GM18511 (cell line): ENCODE results near the gene ABCA7.

Source experiments
- ATAC-seq: cut with Tn5 transposase; IDR thresholded peaks from one replicate; pipeline ENCODE4 v1.9.1; 2021; ENCODE audit warnings: mild to moderate bottlenecking, moderate library complexity; ENCODE audit not compliant: unreplicated experiment

ABCA7 gene

DNA sequence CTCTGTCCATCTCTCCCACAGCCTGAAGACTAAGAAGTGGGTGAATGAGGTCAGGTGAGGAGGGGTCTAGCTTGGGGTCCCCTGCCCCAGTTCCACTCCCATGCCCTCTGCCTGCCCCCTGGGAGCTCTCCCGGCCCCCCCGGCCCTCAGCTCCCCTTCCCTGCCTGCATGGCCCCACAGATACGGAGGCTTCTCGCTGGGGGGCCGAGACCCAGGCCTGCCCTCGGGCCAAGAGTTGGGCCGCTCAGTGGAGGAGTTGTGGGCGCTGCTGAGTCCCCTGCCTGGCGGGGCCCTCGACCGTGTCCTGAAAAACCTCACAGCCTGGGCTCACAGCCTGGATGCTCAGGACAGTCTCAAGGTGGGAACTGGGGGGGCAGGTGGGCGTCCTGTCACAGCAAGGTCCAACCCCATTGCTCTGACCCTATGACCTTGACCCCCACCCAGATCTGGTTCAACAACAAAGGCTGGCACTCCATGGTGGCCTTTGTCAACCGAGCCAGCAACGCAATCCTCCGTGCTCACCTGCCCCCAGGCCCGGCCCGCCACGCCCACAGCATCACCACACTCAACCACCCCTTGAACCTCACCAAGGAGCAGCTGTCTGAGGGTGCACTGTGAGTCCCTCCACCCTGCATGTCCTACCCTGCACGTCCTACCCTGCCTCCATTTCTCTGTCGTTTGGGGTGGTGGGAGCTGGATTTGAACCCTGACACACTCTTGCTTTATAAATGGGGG lies 16.1 kb downstream of the ABCA7 start:
- no peak for ATAC-seq

DNA sequence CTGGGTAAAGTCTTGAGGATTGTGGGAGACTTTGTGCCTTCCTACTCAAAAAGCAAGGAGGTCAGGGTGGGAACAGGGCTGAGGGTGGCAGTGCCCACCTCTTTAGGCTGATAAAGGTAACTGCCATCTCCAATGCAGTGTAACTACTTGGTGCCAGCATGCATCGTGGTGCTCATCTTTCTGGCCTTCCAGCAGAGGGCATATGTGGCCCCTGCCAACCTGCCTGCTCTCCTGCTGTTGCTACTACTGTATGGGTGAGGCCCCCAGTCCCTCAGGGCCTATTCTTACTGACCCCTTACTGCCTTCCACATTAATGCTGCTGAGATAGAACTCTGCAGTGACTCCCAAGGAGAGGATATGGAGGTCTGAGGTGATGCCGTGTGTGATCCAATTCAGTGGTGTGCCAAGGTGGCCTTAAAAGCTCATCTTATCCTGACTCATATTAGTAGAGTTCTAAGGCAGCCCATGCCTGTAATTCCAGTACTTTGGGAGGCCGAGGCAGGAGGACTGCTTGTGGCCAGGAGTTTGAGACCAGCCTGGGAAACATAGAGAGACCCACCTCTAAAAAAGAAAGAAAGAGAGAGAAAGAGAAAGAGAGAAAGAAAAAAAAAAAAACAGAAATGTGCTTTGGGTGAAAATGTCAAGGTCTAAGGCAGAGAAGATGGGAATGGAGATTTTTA lies 17.4 kb downstream of the ABCA7 start:
- no peak for ATAC-seq

DNA sequence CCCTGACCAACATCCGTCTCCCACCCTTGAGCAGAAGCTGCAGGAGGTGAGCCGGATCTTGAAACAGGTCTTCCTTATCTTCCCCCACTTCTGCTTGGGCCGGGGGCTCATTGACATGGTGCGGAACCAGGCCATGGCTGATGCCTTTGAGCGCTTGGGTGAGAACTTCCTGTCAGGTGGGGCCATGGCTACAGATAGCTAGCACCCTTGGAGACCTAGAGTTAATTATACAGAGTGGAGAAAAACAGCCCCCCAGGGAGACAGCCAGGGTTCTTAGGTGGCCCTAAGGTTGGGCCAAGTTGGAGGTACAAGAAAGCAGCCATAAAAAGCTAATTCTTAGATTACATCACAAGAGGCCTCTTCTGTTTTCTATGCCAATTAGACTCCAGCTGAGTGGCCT lies 18.2 kb downstream of the ABCA7 start:
- ATAC-seq = no peak

DNA sequence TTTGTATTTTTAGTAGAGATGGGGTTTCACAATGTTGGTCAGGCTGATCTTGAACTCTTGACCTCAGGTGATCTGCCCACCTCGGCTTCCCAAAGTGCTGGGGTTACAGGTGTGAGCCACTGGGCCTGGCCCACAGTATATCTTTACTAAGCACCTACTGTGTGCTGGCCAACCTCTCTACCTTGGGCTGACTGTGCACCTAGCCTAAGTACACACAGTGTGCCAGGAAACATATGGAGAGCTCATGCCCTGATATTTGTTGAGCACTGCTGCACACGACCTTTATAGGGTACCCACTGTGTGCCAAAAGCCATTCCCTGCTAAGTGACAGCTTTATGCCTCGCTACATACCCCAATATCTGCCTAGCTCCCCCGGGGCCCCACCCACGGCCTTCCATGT lies 20.8 kb downstream of the ABCA7 start:
- no peak for ATAC-seq

DNA sequence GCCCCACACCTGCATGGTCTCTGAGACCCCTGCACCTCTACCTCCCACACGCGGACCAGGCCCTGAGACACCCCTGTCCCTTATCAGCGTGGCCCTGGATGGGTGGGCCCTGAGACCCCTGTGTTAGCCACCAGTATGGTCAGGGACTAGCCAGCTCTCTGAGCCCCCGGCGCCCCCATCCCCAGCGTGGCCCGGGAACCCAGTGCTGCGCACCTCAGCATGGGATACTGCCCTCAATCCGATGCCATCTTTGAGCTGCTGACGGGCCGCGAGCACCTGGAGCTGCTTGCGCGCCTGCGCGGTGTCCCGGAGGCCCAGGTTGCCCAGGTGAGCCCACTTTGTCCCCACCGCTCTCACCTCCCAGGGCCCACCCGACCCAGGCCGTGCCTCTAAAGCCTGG lies 22.1 kb downstream of the ABCA7 start:
- no peak for ATAC-seq

DNA sequence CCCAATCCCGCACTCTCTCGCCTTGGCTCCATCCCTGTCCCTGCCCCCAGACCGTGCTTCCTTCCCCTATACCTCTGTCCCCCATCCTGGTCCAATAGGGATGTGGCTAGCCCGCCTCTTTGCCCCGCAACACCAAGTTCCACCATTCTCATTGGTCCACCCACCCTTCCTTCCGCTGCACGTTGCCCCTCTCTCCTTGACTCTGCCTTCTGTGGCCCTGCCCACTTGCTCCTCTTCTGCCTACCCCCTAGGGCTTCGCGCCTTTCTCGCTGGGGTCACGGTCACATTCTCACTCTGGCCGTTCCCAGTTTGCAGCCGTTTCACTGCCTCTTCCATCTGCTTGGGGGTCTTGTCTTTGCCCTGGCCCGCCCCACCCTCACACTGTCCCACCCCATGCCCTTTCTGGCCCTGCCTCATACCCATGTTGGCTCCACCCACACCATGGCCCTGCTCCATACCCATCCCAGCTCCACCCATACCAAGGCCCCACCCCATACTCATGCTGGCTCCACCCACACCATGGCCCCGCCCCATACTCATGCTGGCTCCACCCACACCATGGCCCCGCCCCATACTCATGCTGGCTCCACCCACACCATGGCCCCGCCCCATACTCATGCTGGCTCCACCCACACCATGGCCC lies 22.6 kb downstream of the ABCA7 start:
- ATAC-seq = no peak

DNA sequence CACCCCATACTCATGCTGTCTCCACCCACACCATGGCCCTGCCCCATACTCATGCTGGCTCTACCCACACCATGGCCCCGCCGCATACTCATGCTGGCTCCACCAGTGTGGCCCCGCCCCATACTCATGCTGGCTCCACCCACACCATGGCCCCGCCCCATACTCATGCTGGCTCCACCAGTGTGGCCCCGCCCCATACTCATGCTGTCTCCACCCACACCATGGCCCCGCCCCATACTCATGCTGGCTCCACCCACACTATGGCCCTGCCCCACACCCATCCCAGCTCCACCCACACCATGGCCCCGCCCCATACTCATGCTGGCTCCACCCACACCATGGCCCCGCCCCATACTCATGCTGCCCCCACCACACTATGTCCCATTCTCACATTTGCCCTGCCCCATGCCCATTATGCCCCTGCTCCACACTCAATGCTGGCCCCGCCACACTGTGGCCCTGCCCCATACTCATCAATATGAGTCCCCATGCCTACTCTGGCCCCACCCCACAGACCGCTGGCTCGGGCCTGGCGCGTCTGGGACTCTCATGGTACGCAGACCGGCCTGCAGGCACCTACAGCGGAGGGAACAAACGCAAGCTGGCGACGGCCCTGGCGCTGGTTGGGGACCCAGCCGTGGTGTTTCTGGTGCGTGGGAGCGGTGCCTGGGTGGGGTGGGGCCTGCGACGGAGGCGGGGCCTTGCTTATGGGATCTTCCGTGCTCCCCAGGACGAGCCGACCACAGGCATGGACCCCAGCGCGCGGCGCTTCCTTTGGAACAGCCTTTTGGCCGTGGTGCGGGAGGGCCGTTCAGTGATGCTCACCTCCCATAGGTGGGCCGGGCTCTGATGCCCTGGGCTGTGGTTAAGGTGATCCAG lies 23.4 kb downstream of the ABCA7 start:
- ATAC-seq = no peak

DNA sequence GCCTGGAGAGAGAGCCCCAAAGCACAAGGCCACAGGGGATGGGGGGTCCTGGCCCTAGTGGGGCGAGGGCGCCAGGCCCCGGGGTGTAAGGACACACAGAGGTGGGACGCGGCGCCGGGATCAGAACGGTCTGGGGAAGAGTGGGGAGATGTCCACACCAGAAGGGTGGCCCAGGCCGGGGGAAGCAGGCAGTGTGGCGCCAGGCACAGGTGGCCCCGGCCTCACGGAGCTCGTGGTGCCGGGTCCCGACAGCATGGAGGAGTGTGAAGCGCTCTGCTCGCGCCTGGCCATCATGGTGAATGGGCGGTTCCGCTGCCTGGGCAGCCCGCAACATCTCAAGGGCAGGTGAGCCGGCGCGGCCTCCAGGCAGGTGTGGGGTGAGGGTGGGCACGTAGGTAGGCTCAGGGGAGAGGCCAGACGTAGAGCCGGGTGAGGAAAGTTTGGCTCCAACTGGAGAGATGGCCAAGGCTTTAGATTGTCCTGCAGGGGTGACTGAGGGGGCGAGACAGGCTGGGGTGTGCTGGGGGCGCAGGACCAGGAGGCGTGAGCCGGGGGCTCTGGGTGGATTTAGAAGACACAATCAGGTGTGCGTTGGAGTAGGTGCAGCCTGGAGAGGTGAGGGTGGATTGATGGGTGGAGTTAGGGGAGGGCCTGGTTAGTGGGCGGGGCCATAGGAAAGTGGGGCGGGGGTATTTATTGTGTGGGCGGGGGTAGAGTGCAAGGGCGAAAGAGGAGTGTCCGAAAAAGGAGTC lies 24.2 kb downstream of the ABCA7 start:
- no peak for ATAC-seq

DNA sequence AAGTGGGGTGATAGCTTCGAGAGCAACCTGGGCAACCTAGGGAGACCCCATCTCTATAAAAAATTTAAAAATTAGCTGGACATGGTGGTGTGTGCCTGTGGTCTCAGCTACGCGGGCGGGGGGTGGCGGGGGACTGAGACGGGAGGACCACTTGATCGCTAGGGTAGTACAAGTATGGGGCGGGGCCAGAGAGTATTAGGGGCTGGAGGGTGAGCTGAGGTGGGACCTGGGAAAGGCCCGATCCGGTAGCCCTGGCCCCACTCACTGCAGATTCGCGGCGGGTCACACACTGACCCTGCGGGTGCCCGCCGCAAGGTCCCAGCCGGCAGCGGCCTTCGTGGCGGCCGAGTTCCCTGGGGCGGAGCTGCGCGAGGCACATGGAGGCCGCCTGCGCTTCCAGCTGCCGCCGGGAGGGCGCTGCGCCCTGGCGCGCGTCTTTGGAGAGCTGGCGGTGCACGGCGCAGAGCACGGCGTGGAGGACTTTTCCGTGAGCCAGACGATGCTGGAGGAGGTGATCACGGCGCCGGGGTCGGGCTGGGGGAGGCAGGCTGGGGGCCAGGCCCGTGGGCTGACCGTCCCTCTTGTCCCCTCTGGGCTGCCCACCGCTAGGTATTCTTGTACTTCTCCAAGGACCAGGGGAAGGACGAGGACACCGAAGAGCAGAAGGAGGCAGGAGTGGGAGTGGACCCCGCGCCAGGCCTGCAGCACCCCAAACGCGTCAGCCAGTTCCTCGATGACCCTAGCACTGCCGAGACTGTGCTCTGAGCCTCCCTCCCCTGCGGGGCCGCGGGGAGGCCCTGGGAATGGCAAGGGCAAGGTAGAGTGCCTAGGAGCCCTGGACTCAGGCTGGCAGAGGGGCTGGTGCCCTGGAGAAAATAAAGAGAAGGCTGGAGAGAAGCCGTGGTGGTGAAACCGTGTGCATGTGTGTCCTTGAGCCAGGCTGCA lies 25.0 kb downstream of the ABCA7 start:
- no peak for ATAC-seq

DNA sequence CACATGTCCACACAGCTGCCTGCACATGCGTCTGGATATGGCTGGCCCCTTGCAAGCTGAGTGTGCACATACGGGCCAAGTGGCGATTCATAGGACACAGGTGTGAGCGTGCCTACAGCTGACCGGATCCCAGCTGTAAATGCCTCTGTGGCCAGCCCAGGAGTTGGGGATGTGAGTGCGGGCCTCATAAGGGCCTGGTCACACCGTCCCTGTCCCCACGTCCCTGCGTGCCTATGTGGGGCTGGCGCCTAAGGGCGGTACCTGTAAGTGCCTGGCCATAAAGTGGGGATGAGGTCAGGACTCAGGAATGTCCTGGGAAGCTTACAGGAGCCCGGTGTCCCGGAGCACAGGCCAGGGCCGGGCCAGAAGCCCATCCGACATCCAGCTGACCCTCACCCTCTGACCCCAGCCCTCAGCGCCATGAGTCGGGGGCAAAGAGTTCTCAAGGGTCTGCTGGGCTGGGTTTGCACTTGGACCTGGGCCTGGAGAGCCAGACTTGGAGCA lies 25.8 kb downstream of the ABCA7 start:
- ATAC-seq = no peak

DNA sequence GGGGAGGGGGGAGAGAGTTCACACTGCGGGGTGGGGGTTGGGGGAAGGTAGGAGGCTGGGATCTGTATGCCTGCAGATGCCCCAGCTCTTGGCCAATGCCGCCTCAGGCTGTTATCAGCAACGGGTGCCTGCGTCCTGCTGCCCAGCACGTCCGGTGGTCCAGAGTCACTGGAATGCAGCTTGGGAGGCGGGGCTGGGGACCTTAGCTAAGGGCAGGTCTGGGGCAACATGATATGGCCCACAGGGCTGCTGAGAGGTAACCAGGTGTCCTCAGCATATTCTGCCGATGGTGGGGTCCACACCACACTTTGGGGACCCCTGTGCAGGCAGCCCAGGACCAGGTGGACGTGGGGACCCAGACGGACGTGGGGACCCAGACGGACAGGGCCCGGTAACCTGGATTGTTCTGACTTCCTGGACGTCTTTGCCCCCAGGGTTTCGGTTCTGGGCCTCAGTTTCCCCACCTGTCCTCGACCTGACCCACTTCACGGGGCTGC lies 26.4 kb downstream of the ABCA7 start:
- no peak for ATAC-seq

DNA sequence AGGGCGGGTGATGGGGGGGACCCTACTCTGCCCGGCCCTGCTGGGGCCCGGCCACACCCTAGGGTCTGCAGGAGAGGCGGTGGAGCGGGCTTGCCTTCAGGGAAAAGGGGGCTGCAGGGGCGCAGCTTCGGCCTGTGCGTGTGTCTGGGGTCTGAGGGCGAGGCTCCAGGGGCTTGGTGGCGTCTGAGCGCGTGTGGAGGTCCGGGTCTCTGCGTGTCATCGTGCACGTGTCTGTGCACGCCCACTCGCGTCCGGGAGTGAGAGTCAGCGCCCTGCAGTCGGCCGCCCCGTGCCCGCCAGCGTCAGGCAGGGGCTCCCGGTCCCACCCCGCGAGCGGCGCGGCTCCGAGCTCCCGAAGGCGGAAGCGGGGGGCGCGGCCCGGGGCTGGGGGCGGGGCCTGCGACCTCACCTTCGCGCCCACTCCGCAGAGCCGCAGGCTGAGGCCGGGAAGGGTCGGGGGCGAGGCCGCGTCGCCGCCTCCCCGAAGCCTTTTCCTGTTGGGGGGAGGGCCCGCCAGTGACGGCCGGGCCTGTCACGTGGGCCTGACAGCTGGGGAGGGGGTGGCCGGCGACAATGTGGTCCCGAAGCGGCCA lies 26.9 kb downstream of the ABCA7 start, which contains the start of gene ARHGAP45:
Gene ARHGAP45, plus strand, starts transcription at position 420 of the 593 bp plus-strand sequence. CDS start 239 bp downstream, outside the sequence.
- no peak for ATAC-seq

DNA sequence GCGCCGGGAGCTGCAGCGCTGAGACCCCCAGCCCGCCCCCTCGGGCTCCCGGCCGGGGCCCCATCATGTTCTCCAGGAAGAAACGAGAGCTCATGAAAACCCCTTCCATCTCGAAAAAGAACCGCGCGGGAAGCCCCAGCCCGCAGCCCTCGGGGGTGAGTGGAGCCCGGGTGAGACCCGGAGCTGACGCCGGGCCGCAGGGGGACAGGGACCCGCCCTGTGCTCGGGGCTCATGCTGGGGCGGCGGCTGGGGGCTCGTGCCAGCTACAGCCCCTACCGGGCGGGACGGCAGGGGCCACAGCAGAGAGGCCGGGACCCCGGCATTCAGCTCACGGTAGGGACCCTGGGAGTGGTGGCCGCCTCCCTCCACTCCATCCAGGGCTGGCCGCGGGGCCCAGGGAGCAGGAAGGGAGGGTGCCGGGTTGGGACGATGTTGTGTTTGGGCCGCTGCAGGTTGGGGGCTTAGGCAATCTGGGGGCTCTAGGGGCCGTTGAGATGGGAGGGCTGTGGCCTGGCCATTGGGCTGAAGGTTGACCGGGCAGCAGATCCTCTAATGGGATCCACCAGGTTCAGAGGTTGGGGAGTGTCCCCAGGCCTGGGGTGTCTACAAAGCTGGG lies 27.5 kb downstream of the ABCA7 start:
- ATAC-seq = no peak

DNA sequence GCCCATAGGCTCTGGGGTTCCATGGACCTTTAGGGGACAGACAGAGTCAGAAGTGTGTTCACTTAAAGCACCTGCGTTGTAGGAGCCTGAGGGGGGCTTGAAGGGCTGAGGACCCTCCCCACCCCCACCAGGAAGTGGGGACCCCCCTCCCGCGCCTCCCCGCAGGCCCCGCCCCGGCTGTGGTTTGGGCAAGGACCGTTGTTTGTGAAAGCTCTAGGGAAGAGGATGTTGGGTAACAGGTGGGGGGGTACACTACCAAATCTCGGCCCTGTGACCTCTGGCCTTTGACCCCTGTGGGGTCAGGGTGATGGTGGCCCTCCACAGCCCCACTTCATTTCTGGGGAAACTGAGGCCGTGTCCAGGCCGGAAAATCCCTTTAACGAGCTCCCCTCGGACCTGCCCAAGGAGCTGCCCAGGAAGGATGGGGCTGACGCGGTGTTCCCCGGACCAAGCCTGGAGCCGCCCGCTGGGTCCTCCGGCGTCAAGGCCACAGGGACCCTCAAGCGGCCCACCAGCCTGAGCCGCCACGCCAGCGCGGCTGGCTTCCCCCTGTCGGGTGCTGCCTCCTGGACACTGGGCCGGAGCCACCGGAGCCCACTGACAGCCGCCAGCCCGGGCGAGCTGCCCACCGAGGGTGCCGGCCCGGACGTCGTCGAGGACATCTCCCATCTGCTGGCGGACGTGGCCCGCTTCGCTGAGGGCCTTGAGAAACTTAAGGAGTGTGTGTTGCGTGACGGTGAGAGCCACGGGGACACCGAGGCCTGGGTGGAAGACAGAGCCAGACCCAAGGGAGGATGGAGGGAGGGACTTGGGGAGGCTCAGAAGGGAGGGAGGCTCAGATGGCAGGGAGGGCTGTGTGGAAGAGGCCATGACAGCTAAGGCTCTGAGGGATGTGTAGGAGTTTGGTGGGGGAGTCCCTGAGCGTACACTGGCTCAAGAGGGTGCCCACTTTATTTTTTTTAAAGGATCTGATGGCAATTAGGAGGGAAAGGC lies 28.4 kb downstream of the ABCA7 start:
- no peak for ATAC-seq

DNA sequence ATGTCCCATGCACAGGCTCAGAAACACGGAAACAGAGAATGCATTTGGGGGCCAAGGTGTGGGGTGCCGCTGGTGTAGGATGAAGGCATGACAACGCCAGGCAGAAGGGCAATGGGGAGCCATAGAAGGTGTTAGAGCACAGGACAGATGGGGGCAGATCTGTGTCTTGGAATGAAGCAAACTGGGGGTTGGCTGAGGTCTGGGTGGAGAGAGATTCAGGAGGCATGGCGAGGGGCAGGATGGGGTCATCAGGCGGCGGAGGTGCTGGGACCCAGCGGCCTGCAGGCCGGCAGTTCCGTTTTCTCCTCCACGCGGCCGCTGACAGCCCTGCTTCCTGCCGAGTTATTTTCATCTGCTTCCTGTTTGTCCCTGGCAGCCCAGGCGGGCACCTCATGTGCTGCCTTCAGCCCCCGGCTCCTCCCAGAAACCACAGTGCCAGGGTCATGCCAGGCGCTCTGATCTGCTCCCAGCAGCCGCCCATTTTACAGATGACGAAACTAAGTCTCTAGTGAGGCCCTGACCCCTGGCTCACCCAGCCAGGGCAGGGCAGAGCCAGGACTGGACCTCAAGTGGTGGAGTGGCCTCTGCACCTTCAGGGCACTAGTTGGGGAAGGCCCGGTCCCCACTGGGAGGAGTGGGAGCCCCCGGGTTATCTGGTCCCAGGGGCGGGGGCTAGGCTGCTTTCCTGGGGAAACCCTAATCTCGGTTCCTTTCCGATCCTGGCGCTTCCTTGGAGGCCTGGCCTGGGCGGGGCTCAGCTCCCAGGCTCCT lies 29.3 kb downstream of the ABCA7 start:
- no peak for ATAC-seq

DNA sequence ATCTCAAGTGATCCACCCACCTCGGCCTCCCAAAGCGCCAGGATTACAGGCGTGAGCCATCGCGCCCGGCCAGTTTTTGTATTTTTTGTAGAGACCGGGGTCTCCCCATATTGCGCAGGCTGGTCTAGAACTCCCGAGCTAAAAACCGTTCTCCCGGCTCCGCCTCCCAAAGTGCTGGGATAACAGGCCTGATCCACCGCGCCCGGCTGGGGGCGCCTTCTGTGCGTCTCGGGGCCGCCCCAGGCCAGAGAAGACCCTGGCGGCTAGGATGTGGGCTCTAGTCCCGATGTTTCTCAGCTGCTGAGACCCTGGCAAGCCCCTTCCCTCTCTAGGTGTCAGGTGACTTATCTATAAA lies 30.6 kb downstream of the ABCA7 start:
- ATAC-seq = no peak
